Activated CD8-positive, alpha-beta memory T cell treated with anti-CD3 and anti-CD28 coated beads, Interleukin-2, amount 50 U/mL, for 4 hours (primary cell): ENCODE results near the gene MRPL11.
A peak's percentile ranks its signal among the peaks of the same experiment; 100 is the strongest.

ENCODE experiments used
- DNase-seq: peaks from one replicate; pipeline ENCODE4 v3.0.0-alpha.2; 2020

MRPL11 gene

GRCh38 chr11:66438504-66439466, at the start of gene MRPL11:
Gene MRPL11, minus strand, starts transcription at chr11:66438848. Its CDS starts 94 bp downstream, at chr11:66438754.
- peak; percentile 90 for DNase-seq

- no peak for DNase-seq
Observed at GRCh38 chr11:66484806-66485380, 46.2 kb upstream of the MRPL11 start.

- DNase-seq, result peak; percentile 95
Observed at GRCh38 chr11:66480117-66480938, 41.7 kb upstream of the MRPL11 start, which contains the start of gene DPP3. Gene DPP3, plus strand, starts transcription at chr11:66480434. Its CDS starts 1,767 bp downstream, at chr11:66482201.

GRCh38 chr11:66479394-66480116, 40.9 kb upstream of the MRPL11 start:
- DNase-seq, result no peak

- peak; percentile 39 for DNase-seq
Observed at GRCh38 chr11:66478729-66479393, 40.2 kb upstream of the MRPL11 start.

- no peak for DNase-seq
Observed at GRCh38 chr11:66477263-66478201, 38.9 kb upstream of the MRPL11 start.

- no peak for DNase-seq
Observed at GRCh38 chr11:66476841-66477251, 38.2 kb upstream of the MRPL11 start.

GRCh38 chr11:66476173-66476840, 37.7 kb upstream of the MRPL11 start:
- no peak for DNase-seq

- DNase-seq, result no peak
Observed at GRCh38 chr11:66475349-66476172, 36.9 kb upstream of the MRPL11 start.

GRCh38 chr11:66473608-66474515, 35.2 kb upstream of the MRPL11 start:
- no peak for DNase-seq

- no peak for DNase-seq
Observed at GRCh38 chr11:66473167-66473566, 34.5 kb upstream of the MRPL11 start.

- no peak for DNase-seq
Observed at GRCh38 chr11:66472054-66472453, 33.4 kb upstream of the MRPL11 start.

- DNase-seq, result no peak
Observed at GRCh38 chr11:66471142-66471541, 32.5 kb upstream of the MRPL11 start.

GRCh38 chr11:66470015-66470414, 31.4 kb upstream of the MRPL11 start:
- no peak for DNase-seq

- no peak for DNase-seq
Observed at GRCh38 chr11:66469441-66469840, 30.8 kb upstream of the MRPL11 start.

GRCh38 chr11:66468691-66469090, 30.0 kb upstream of the MRPL11 start:
- no peak for DNase-seq

- DNase-seq, result no peak
Observed at GRCh38 chr11:66467756-66468155, 29.1 kb upstream of the MRPL11 start.

GRCh38 chr11:66467034-66467659, 28.5 kb upstream of the MRPL11 start:
- no peak for DNase-seq
